HCT116 (cell line): ENCODE measurements around the gene DNAJC5G. TPM values are rescaled to one million over a fixed set of nuclear protein-coding genes. Genes with fewer than 3 reads are reported as not detected.

Experiments
- ATAC-seq: fragments of 200-7000 bp; cut with Tn5 transposase; 2 replicates; pipeline ENCODE4 v1.9.1; 2020; ENCODE audit warnings: mild to moderate bottlenecking, moderate library complexity
- BruUV-seq: library from RNA; stranded (reverse); fragments of 400-500 nt; replicated peaks from 2 replicates; lab custom pipeline; 2021; lab: Mats Ljungman, UMichigan
- CTCF ChIA-PET: fragments of 300-600 bp; sonication (Branson Sonifier 250); formaldehyde crosslinking; loops from one replicate; lab custom pipeline; 2021; ENCODE audit warnings: antibody characterized with exemption; lab: Charles Lee
- POLR2A ChIA-PET: fragments of 300-600, 350-600 bp; sonication (Branson Sonifier 250); formaldehyde crosslinking; loops from one replicate; lab custom pipeline; 2021; ENCODE audit warnings: antibody characterized with exemption; lab: Charles Lee
- RAD21 ChIA-PET, 2 experiments: fragments of 300-600 bp; sonication (Branson Sonifier 250); formaldehyde crosslinking; loops; one replicate each; lab custom pipeline; 2023; ENCODE audit warnings: low total read pairs in 2 of 2; ENCODE audit not compliant: uncharacterized antibody in 2 of 2, unreplicated experiment in 2 of 2, low non-redundant PET in 1 of 2; lab: Charles Lee
- DNase-seq: peaks from one replicate; pipeline ENCODE4 v3.0.0-alpha.2; 2010; ENCODE audit warnings: low read depth, low spot score
- H2AFZ ChIP-seq: fragments of 200-600 bp; shearing (Covaris generic), sonication (generic); 2 replicates; pipeline ENCODE4 v1.6.1; 2017; ENCODE audit warnings: low read depth, mixed run types, mixed read lengths, antibody characterized with exemption, low read length; ENCODE audit not compliant: poor library complexity, severe bottlenecking
- H3K27ac ChIP-seq: 2 replicates; pipeline ENCODE4 v1.5.1; 2012; ENCODE audit warnings: low read depth, low read length
- H3K27me3 ChIP-seq: fragments of 200-600 bp; sonication (generic); 2 replicates; pipeline ENCODE4 v1.6.1; 2016; ENCODE audit warnings: mixed run types, low read length, mixed read lengths; ENCODE audit not compliant: insufficient read depth
- H3K36me3 ChIP-seq, 2 experiments: fragments of 200-500 bp in 1 of 2; fragments of 200-600 bp in 1 of 2; sonication (Bioruptor generic) in 1 of 2; sonication (generic) in 1 of 2; 2 replicates each; pipeline versions ENCODE4 v1.5.1 to v1.6.1; 2014 to 2016; ENCODE audit warnings: low read length in 2 of 2, inconsistent platforms in 1 of 2, mixed read lengths in 1 of 2, mixed run types in 1 of 2; ENCODE audit not compliant: insufficient read depth in 2 of 2, control insufficient read depth in 1 of 2
- H3K4me1 ChIP-seq, 2 experiments: fragments of 200-600 bp in 1 of 2; sonication (generic) in 1 of 2; 2 replicates each; pipeline versions ENCODE4 v1.5.1 to v1.6.1; 2012 to 2017; ENCODE audit warnings: low read length in 2 of 2, inconsistent platforms in 1 of 2, mild to moderate bottlenecking in 1 of 2, mixed read lengths in 1 of 2, mixed run types in 1 of 2, moderate library complexity in 1 of 2; ENCODE audit not compliant: insufficient read depth in 2 of 2, control insufficient read depth in 1 of 2
- H3K4me2 ChIP-seq: fragments of 200-600 bp; sonication (generic); 2 replicates; pipeline ENCODE4 v1.6.1; 2017; ENCODE audit warnings: mixed run types, low read length, mixed read lengths
- H3K4me3 ChIP-seq, 2 experiments: fragments of 200-600 bp in 1 of 2; sonication (generic) in 1 of 2; replicated peaks in 1 of 2; 2 replicates each; pipeline ENCODE4 v1.5.1; 2011 to 2016; ENCODE audit warnings: low read length in 2 of 2, control low read depth in 1 of 2, low read depth in 1 of 2, mild to moderate bottlenecking in 1 of 2, mixed read lengths in 1 of 2, mixed run types in 1 of 2
- H3K79me2 ChIP-seq: fragments of 200-600 bp; sonication (generic); 2 replicates; pipeline ENCODE4 v1.6.1; 2017; ENCODE audit warnings: mild to moderate bottlenecking, mixed run types, low read length, moderate library complexity, mixed read lengths; ENCODE audit not compliant: insufficient read depth
- H3K9ac ChIP-seq: fragments of 200-600 bp; sonication (generic); 2 replicates; pipeline ENCODE4 v1.6.1; 2016; ENCODE audit warnings: low read length, mixed read lengths
- H3K9me2 ChIP-seq: fragments of 200-600 bp; sonication (generic), shearing (Covaris generic); 2 replicates; pipeline ENCODE4 v1.6.1; 2017; ENCODE audit warnings: mixed run types, mild to moderate bottlenecking, moderate library complexity; ENCODE audit not compliant: insufficient read depth
- H3K9me3 ChIP-seq, 2 experiments: fragments of 200-500 bp in 1 of 2; fragments of 200-600 bp in 1 of 2; sonication (Bioruptor generic) in 1 of 2; sonication (generic) in 1 of 2; 2 replicates each; pipeline ENCODE4 v1.6.1; 2014 to 2017; ENCODE audit warnings: low read length in 2 of 2, mixed read lengths in 2 of 2, inconsistent platforms in 1 of 2, low read depth in 1 of 2, mild to moderate bottlenecking in 1 of 2, mixed run types in 1 of 2, moderate library complexity in 1 of 2; ENCODE audit not compliant: control insufficient read depth in 1 of 2, insufficient read depth in 1 of 2
- H4K20me1 ChIP-seq: fragments of 200-600 bp; sonication (generic), shearing (Covaris generic); 2 replicates; pipeline ENCODE4 v1.6.1; 2017; ENCODE audit warnings: mixed run types, mild to moderate bottlenecking, moderate library complexity; ENCODE audit not compliant: insufficient read depth
- ATF3 ChIP-seq: IDR thresholded peaks from 2 replicates; pipeline ENCODE4 v1.6.1; 2012
- CEBPB ChIP-seq: IDR thresholded peaks from 2 replicates; pipeline ENCODE4 v1.6.1; 2012; ENCODE audit warnings: low read depth
- EGR1 ChIP-seq: IDR thresholded peaks from 2 replicates; pipeline ENCODE4 v1.6.1; 2012; ENCODE audit warnings: low read depth
- ELF1 ChIP-seq: IDR thresholded peaks from 2 replicates; pipeline ENCODE4 v1.6.1; 2012; ENCODE audit warnings: low read depth, borderline replicate concordance
- EZH2phosphoT487 ChIP-seq: fragments of 200-600 bp; IDR thresholded peaks from 2 replicates; pipeline ENCODE4 v1.6.1; 2018; ENCODE audit warnings: antibody characterized with exemption, borderline replicate concordance
- FOSL1 ChIP-seq: IDR thresholded peaks from 2 replicates; pipeline ENCODE4 v1.6.1; 2012; ENCODE audit warnings: low read depth
- JUND ChIP-seq: IDR thresholded peaks from 2 replicates; pipeline ENCODE4 v1.6.1; 2012
- POLR2A ChIP-seq: IDR thresholded peaks from 2 replicates; pipeline ENCODE4 v1.7.0; 2011; ENCODE audit warnings: borderline replicate concordance; ENCODE audit not compliant: insufficient read depth, insufficient read length; ENCODE audit errors: extremely low read depth
- RAD21 ChIP-seq: IDR thresholded peaks from 2 replicates; pipeline ENCODE4 v1.6.1; 2012; ENCODE audit warnings: low read depth, mild to moderate bottlenecking
- SIN3A ChIP-seq: IDR thresholded peaks from 2 replicates; pipeline ENCODE4 v1.6.1; 2012; ENCODE audit warnings: low read depth
- SP1 ChIP-seq: IDR thresholded peaks from 2 replicates; pipeline ENCODE4 v1.6.1; 2012; ENCODE audit warnings: low read depth
- YY1 ChIP-seq: IDR thresholded peaks from 2 replicates; pipeline ENCODE4 v1.6.1; 2011; ENCODE audit warnings: low read length, low read depth, moderate library complexity, mild to moderate bottlenecking; ENCODE audit not compliant: insufficient replicate concordance; ENCODE audit errors: extremely low read depth
- ZFX ChIP-seq: fragments of 450-650 bp; IDR thresholded peaks from 2 replicates; pipeline ENCODE4 v1.6.1; 2017
- intact Hi-C: fragments of 100-400 bp; cut with micrococcal nuclease; formaldehyde crosslinking; loops from 2 replicates; pipeline ENCODE4 v1.10.0; 2022
- total RNA-seq: library from RNA; stranded (reverse); gene quantifications from one replicate; pipeline ENCODE4 v1.2.1, GENCODE V29; 2021; ENCODE audit not compliant: unreplicated experiment
- TF ChIP-seq, protein P1 (sequence below), 3 experiments: fragments of 200-600 bp in 1 of 3; sonication (generic) in 1 of 3; IDR thresholded peaks in 2 of 3; conservative IDR thresholded peaks in 1 of 3; 2 replicates each; pipeline ENCODE4 v1.5.1; 2012 to 2017; ENCODE audit warnings: low read depth in 2 of 3, low read length in 2 of 3, antibody characterized with exemption in 1 of 3, borderline replicate concordance in 1 of 3, control low read depth in 1 of 3, mild to moderate bottlenecking in 1 of 3, mixed read lengths in 1 of 3, mixed run types in 1 of 3, moderate library complexity in 1 of 3; ENCODE audit not compliant: insufficient read depth in 1 of 3
- TF ChIP-seq, protein P2 (sequence below): IDR thresholded peaks from 2 replicates; pipeline ENCODE4 v1.6.1; 2012
- TF ChIP-seq, protein P3 (sequence below): IDR thresholded peaks from 2 replicates; pipeline ENCODE4 v1.6.1; 2011; ENCODE audit warnings: mild to moderate bottlenecking, low read length, moderate library complexity; ENCODE audit not compliant: insufficient replicate concordance; ENCODE audit errors: extremely low read depth

Gene DNAJC5G
- total RNA-seq, 1 experiment from 2014 or later = 2.5 TPM

- POLR2A ChIA-PET = interaction anchor here (0.9 to 1.9 kb wide), 4 partner anchors 11 to 209 kb away, joined by 4 to 10 read pairs (median 6); partner anchors contain the start of gene SLC30A3
- peaks cover 21 to 23% of the 10 kb centered on the region in 2 experiments for H3K4me1 ChIP-seq
- RAD21 ChIA-PET = interaction anchor here in 1 of 2 experiments (1.3 kb wide), 1 partner anchor 330 kb away, joined by 3 read pairs; no protein-coding TSS in a partner anchor
- no peaks in the 10 kb centered on the region for H4K20me1 ChIP-seq
- TF ChIP-seq ELF1 (no peak), RAD21 (peak; percentile 56)
- TF ChIP-seq, protein P1, sequence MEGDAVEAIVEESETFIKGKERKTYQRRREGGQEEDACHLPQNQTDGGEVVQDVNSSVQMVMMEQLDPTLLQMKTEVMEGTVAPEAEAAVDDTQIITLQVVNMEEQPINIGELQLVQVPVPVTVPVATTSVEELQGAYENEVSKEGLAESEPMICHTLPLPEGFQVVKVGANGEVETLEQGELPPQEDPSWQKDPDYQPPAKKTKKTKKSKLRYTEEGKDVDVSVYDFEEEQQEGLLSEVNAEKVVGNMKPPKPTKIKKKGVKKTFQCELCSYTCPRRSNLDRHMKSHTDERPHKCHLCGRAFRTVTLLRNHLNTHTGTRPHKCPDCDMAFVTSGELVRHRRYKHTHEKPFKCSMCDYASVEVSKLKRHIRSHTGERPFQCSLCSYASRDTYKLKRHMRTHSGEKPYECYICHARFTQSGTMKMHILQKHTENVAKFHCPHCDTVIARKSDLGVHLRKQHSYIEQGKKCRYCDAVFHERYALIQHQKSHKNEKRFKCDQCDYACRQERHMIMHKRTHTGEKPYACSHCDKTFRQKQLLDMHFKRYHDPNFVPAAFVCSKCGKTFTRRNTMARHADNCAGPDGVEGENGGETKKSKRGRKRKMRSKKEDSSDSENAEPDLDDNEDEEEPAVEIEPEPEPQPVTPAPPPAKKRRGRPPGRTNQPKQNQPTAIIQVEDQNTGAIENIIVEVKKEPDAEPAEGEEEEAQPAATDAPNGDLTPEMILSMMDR (IDR thresholded peaks at IDR 0.05 in 2 of 3, conservative IDR thresholded peaks at IDR 0.05 in 1 of 3; ENCODE audit: borderline replicate concordance in 1 of 3, insufficient read depth in 1 of 3, low read depth in 2 of 3, low read length in 2 of 3) = peak; percentile 17 to 37 (median 25); a peak in 4 of 6 replicates
- no peaks in the 10 kb centered on the region for H3K79me2 ChIP-seq
- H3K9me2 ChIP-seq = no peaks in the 10 kb centered on the region
- no peaks in the 10 kb centered on the region for H3K27me3 ChIP-seq
- H3K4me3 ChIP-seq = no peak overlapping the region
- ATAC-seq (peak; percentile 67; the same call in 1 of the 2 replicates), DNase-seq (no peak)
- intact Hi-C loops = no loop called here
- no peaks in the 10 kb centered on the region for H3K36me3 ChIP-seq
- CTCF ChIA-PET = interaction anchor here (0.9 to 3.9 kb wide), 10 partner anchors 11 to 446 kb away, joined by 3 to 50 read pairs (median 4); partner anchors contain the start of genes KHK, SLC30A3 and TRIM54
- H2AFZ ChIP-seq = no peak overlapping the region
- H3K4me2 ChIP-seq = no peak overlapping the region
- no peak overlapping the region for H3K9ac ChIP-seq
- no TSS peak for BruUV-seq
- H3K9me3 ChIP-seq = no peaks in the 10 kb centered on the region
- H3K27ac ChIP-seq = no peak overlapping the region
These were observed 16.6 kb downstream of the DNAJC5G start for GRCh38 chr2:27291865-27292264.

DNA sequence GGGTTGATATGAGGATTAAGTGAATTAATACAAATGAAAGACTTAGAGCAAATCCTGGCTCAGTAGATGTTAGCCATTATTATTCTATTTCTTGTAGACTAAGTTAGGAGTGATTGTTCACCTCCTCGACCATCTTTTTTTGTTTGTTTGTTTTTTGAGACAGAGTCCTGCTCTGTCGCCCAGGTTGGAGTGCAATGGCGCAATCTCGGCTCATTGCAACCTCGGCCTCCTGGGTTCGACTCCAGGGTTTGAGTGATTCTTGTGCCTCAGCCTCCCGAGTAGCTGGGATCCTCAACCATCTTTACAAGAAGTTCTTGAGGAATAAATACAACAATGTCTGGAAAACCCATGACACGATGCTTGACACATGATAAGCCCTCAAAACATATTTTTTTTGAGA lies 19.7 kb downstream of the DNAJC5G start:
- CTCF ChIA-PET = no interaction called here
- no peaks in the 10 kb centered on the region for H3K27me3 ChIP-seq
- H3K4me1 ChIP-seq = peaks cover 21 to 23% of the 10 kb centered on the region in 2 experiments
- no peaks in the 10 kb centered on the region for H3K79me2 ChIP-seq
- no peak overlapping the region for H3K9ac ChIP-seq
- POLR2A ChIA-PET = no interaction called here
- no peaks in the 10 kb centered on the region for H4K20me1 ChIP-seq
- DNase-seq = no peak
- no peaks in the 10 kb centered on the region for H3K9me3 ChIP-seq
- no TSS peak for BruUV-seq
- no peak for ATAC-seq
- H2AFZ ChIP-seq = no peak overlapping the region
- RAD21 ChIA-PET = no interaction called here
- H3K27ac ChIP-seq = no peak overlapping the region
- no peaks in the 10 kb centered on the region for H3K9me2 ChIP-seq
- no peak overlapping the region for H3K4me2 ChIP-seq
- intact Hi-C loops = no loop called here
- H3K4me3 ChIP-seq = no peak overlapping the region
- no peaks in the 10 kb centered on the region for H3K36me3 ChIP-seq
- TF ChIP-seq JUND (no peak), ELF1 (no peak), EGR1 (no peak), CEBPB (no peak), EZH2phosphoT487 (no peak), POLR2A (no peak), ATF3 (no peak), ZFX (no peak), SIN3A (no peak), YY1 (no peak), FOSL1 (no peak), SP1 (no peak)
- TF ChIP-seq, protein P2, sequence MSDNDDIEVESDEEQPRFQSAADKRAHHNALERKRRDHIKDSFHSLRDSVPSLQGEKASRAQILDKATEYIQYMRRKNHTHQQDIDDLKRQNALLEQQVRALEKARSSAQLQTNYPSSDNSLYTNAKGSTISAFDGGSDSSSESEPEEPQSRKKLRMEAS = no peak
- TF ChIP-seq, protein P3, sequence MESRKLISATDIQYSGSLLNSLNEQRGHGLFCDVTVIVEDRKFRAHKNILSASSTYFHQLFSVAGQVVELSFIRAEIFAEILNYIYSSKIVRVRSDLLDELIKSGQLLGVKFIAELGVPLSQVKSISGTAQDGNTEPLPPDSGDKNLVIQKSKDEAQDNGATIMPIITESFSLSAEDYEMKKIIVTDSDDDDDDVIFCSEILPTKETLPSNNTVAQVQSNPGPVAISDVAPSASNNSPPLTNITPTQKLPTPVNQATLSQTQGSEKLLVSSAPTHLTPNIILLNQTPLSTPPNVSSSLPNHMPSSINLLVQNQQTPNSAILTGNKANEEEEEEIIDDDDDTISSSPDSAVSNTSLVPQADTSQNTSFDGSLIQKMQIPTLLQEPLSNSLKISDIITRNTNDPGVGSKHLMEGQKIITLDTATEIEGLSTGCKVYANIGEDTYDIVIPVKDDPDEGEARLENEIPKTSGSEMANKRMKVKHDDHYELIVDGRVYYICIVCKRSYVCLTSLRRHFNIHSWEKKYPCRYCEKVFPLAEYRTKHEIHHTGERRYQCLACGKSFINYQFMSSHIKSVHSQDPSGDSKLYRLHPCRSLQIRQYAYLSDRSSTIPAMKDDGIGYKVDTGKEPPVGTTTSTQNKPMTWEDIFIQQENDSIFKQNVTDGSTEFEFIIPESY = no peak
